Activated T-helper 9 cell treated with anti-CD3 and anti-CD28 coated beads, Interleukin-2, amount 50 U/mL, for 16 hours (primary cell): Measurements from ENCODE around the gene MRPL24.
"Not testable (repeated sequence)": the region's sequence is repeated elsewhere in the genome, so short reads cannot be mapped to it uniquely, and the experiment has no call there.

Experiments
- DNase-seq: peaks from one replicate; pipeline ENCODE4 v3.0.0-alpha.2; 2020; ENCODE audit warnings: low read depth

The MRPL24 gene

GRCh38 chr1:156740741-156741480 lies at the start of gene MRPL24:
MRPL24 (minus strand) TSS chr1:156741088; CDS start chr1:156738704, 2,384 bp downstream.
- peak; percentile 95 for DNase-seq

GRCh38 chr1:156789621-156790318 lies 48.9 kb upstream of the MRPL24 start:
- no peak for DNase-seq

DNA sequence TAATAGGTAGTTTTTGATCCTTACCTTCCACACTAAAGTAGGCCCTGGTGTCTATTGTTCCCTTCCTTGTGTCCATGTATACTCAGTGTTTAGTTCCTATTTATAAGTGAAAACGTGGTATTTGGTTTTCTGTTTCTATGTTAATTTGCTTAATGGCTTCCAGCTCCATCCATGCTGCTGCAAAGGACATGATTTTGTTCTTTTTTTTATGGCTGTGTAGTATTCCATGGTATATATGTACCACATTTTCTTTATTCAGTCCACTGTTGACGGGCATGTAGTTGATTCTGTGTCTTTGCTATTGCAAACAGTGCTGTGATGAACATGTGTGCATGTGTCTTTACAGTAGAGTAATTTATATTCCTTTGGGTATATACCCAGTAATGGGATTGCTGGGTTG lies 47.2 kb upstream of the MRPL24 start:
- DNase-seq, result no peak

- DNase-seq, result no peak
These were observed 45.8 kb upstream of the MRPL24 start for GRCh38 chr1:156786640-156787039.

- no peak for DNase-seq
These were observed 44.6 kb upstream of the MRPL24 start for GRCh38 chr1:156785458-156785857.

GRCh38 chr1:156781585-156782186 lies 40.8 kb upstream of the MRPL24 start:
- DNase-seq, result no peak

GRCh38 chr1:156777573-156777972 lies 36.7 kb upstream of the MRPL24 start:
- no peak for DNase-seq

- DNase-seq, result no peak
These were observed 36.1 kb upstream of the MRPL24 start for GRCh38 chr1:156776942-156777341.

DNA sequence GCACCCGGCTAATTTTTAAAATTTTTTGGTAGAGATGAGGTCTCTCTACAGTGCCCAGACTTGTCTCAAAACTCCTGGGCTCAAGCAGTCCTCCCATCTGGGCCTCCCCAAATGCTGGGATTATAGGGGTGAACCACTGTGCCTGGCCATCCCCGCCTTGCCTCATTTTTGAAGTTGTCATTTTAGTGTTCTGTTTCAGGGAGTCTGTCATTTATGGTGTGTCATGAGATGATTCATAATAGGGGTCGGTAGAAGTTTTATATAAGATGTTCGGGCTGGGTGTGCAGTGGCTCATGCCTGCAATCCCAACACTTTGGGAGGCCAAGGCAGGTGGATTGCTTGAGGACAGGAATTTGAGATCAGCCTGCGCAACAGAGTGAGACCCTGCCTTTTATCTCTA lies 34.9 kb upstream of the MRPL24 start:
- DNase-seq, result no peak

DNA sequence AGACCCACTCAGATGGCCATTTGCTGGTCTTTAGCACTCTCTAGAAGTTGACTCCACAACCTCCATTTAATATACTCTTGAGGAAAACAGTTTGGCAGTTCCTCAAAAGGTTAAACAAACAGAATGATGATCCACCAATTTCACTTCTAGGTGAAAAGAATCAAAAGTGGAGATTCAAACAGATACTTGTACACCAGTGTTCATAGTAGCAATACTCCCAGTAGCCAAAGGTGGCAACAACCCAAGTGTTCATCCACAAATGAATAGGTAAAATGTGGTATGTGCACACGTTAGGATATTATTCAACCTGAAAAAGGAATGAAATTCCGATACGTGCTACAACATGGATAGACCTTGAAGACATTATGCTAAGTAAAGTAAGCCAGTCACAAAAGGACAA lies 32.7 kb upstream of the MRPL24 start:
- no peak for DNase-seq

- no peak for DNase-seq
These were observed 32.0 kb upstream of the MRPL24 start for GRCh38 chr1:156772728-156773497.

DNA sequence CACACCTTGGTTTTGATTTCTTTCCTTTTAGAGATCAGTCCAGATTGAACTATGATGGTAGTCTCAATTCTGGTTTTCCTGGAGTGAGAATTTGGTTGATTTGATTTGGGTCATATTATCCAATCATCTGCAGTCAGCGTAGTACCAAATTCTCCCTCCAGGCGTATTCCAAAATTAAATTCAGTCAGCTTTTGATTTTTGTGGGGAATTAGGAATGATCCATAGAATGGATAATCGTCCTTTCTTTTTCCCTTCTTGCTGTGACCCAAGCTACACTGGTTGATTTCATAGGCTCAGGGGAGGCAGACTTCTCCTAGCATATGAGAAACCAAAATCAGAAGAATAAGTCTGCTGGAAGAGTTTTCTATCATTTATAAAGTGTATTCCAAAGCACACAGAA lies 31.3 kb upstream of the MRPL24 start:
- DNase-seq, result no peak

DNA sequence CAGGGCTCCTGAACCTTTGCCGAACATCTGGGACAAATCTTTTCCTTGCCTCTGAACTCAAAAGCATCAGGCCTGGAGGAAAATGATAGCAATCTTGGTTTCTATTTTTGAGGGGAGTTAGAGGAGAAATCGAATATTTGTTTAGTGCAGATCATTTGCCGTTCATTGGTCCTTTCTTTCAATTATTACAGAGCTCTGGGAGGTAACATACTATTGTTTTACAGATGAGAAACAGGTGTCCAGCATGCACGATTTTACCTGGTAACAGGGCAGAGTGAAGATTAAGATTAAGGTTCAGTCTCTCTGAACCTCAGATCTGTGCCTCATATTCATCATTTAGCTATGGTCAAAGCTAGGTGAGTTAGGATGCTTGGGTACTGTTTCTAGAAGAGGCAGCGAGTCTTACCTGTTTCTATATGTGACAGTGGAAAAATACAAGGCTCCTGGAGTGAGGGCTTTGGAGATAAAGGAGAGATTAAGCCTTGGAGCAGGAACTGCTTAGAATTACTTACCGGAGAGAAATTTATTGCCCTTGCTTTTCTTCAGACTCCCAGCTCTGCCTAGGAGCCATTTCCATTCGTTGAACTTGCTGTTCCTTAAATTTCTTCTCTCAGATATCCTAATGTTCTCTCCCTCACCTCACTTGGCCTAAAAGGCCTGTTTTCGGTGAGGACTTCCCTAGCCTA lies 27.9 kb upstream of the MRPL24 start:
- DNase-seq, result no peak

- DNase-seq, result no peak
These were observed 27.2 kb upstream of the MRPL24 start for GRCh38 chr1:156767879-156768604.

DNA sequence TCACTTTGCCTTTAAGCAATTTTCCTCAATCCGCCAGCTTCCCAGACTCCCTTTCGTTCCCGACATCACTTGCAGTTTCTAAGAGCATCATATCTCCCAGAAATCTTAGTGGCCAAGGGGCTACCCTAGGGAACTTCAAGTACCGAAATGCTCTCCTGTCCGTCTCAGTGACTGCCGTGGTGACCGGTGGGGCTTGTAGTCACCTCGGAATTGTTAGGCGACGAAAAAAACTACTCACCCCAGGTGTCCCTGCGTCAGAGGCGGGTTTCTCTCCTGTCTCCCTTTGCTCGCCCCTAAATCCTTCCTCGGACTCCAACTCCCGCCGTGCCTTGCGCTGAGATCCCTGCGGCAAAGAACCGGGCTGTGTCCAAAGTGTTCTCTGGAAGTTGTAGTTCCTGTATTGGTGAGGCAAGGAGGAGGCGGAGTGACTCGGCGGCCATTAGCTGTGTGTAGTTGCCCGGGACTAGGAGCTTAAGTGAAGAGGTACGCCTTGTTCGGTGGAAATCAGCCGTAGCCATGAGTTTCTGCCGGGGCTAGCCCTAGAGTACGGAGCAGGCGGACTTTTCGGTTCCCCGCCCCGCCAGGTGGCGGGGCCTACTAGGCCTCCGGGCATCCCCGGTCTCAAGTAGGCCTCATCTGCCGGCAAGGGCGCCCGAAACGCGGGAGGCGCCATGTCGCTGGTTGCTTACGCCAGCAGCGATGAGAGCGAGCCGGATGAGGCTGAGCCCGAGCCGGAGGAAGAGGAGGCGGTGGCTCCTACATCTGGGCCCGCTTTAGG lies 26.4 kb upstream of the MRPL24 start, which contains the start of gene PRCC:
Gene PRCC (plus strand): TSS at position 435 of the 778 bp plus-strand sequence. CDS start 237 bp downstream, at position 672.
- peak; percentile 95 for DNase-seq

- DNase-seq, result no peak
These were observed 25.6 kb upstream of the MRPL24 start for GRCh38 chr1:156766298-156767100.

DNA sequence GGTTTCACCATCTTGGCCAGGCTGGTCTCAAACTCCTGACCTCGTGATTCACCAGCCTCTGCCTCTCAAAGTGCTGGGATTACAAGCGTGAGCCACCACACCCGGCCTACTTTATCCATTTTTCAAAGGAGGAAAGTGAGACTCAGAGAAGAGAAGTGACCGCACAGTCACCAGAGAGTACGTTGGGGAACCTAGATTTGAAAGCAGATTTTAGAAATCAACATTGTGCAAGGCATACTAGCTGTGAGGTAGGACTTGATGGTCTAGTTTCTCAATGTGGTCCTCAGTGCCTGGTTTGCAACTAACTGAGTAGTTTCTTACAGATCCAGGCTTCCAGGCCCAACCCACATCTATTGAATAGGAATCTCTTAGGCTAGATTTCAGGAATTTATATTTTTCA lies 24.8 kb upstream of the MRPL24 start:
- DNase-seq, result no peak

DNA sequence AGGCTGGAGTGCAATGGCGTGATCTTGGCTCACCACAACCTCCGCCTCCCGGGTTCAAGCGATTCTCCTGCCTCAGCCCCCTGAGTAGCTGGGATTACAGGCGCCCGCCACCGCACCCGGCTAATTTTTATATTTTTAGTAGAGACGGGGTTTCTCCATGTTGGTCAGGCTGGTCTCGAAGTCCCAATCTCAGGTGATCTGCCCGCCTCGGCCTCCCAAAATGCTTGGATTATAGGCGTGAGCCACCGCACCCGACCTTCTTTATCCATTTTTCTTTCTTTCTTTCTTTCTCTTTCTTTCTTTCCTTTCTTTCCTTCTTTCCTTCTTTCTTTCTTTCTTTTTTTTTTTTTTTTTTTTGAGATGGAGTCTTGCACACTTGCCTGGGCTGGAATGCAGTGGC lies 24.2 kb upstream of the MRPL24 start:
- DNase-seq, result not testable (repeated sequence)

- DNase-seq, result no peak
These were observed 19.9 kb upstream of the MRPL24 start for GRCh38 chr1:156760796-156761104.
